Nephron progenitor cell (in vitro differentiated cells): Measurements from ENCODE around the gene DCAF4L1.
A peak's percentile ranks its signal among the peaks of the same experiment; 100 is the strongest.

ENCODE experiments used
- DNase-seq: peaks from one replicate; pipeline ENCODE4 v3.0.0; 2021
- H3K27ac Mint-ChIP-seq: 2 replicates; pipeline ENCODE4 v1.8.0; 2021; ENCODE audit warnings: mild to moderate bottlenecking, moderate library complexity, mixed read lengths
- H3K27me3 Mint-ChIP-seq: 2 replicates; pipeline ENCODE4 v1.8.0; 2021; ENCODE audit warnings: mild to moderate bottlenecking, low read depth, mixed read lengths; ENCODE audit not compliant: poor library complexity
- H3K36me3 Mint-ChIP-seq: 2 replicates; pipeline ENCODE4 v1.8.0; 2021; ENCODE audit warnings: low read depth, mixed read lengths
- H3K4me1 Mint-ChIP-seq: 2 replicates; pipeline ENCODE4 v1.8.0; 2021; ENCODE audit warnings: mixed read lengths
- H3K4me3 Mint-ChIP-seq: 2 replicates; pipeline ENCODE4 v1.8.0; 2021; ENCODE audit warnings: mild to moderate bottlenecking, moderate library complexity, mixed read lengths
- H3K9me3 Mint-ChIP-seq: 2 replicates; pipeline ENCODE4 v1.8.0; 2021; ENCODE audit warnings: mild to moderate bottlenecking, moderate library complexity, mixed read lengths
- CTCF ChIP-seq: fragments of 200-600 bp; sonication (generic); IDR thresholded peaks from 2 replicates; pipeline ENCODE4 v1.5.0; 2021; ENCODE audit warnings: antibody characterized with exemption

Gene DCAF4L1

DNA sequence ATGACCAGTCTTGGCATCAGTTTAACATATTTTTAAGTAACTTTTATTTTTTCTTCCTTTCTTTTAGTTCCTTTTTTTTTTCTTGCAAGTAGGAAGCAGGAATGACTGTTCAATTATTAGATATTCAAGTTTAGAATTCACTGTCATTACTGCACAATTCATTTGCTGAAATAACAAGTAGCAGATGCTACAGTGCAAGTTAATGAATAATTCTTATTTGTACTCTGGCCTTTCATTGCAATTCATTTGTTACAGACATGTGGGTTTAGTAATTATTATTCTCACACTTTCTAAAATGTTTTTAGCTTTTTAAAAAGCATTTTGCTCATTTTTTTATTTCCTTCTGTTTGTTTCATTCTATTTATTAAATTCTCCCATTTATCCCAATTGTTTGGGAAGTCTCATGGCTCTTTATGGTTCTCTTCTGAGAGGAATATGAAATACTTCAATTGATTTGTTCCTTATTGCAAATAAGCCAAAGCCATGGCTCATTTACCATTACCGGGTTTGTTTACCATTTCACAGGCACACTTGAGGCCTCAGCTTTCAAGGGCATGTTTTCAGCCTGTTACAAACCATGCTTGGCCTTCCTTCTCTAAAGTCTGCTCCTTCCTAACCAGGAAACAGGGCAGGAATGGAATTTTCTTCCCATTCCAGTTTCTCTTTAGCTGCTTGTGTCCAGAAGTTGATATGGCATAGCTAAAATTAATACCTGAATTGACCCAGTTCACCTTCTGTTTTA, 4.6 kb upstream of the DCAF4L1 start:
- Mint-ChIP-seq H3K27ac (no peak overlapping the region), H3K9me3 (peaks cover 3% of the 10 kb centered on the region), H3K27me3 (peaks cover 7% of the 10 kb centered on the region), H3K4me3 (no peak overlapping the region), H3K4me1 (no peaks in the 10 kb centered on the region), H3K36me3 (no peaks in the 10 kb centered on the region)
- no peak for DNase-seq
- no peak for TF ChIP-seq CTCF

- H3K27ac Mint-ChIP-seq: no peak overlapping the region
- H3K9me3 Mint-ChIP-seq: no peaks in the 10 kb centered on the region
- H3K4me1 Mint-ChIP-seq: no peaks in the 10 kb centered on the region
- DNase-seq: no peak
- peaks cover 5% of the 10 kb centered on the region for H3K27me3 Mint-ChIP-seq
- H3K4me3 Mint-ChIP-seq: no peak overlapping the region
- no peak for TF ChIP-seq CTCF
- H3K36me3 Mint-ChIP-seq: no peaks in the 10 kb centered on the region
These were observed 3.8 kb upstream of the DCAF4L1 start for GRCh38 chr4:41977709-41978108.

- Mint-ChIP-seq H3K36me3 (no peaks in the 10 kb centered on the region), H3K4me1 (no peaks in the 10 kb centered on the region), H3K27me3 (peaks cover 6% of the 10 kb centered on the region), H3K27ac (no peak overlapping the region), H3K9me3 (no peaks in the 10 kb centered on the region), H3K4me3 (no peak overlapping the region)
- no peak for TF ChIP-seq CTCF
- no peak for DNase-seq
These were observed 1.2 kb downstream of the DCAF4L1 start for GRCh38 chr4:41982716-41983115.

- H3K4me3 Mint-ChIP-seq: no peak overlapping the region
- H3K27me3 Mint-ChIP-seq: peaks cover 8% of the 10 kb centered on the region
- no peaks in the 10 kb centered on the region for H3K9me3 Mint-ChIP-seq
- H3K4me1 Mint-ChIP-seq: peaks cover 11% of the 10 kb centered on the region
- H3K36me3 Mint-ChIP-seq: no peaks in the 10 kb centered on the region
- DNase-seq: no peak
- TF ChIP-seq CTCF: no peak
- no peak overlapping the region for H3K27ac Mint-ChIP-seq
These were observed 3.6 kb downstream of the DCAF4L1 start for GRCh38 chr4:41985151-41985550.

GRCh38 chr4:41989994-41990364, 8.4 kb downstream of the DCAF4L1 start:
- Mint-ChIP-seq H3K4me1 (peaks cover 27% of the 10 kb centered on the region), H3K36me3 (peaks cover 7% of the 10 kb centered on the region), H3K4me3 (peak overlapping the region; percentile 98), H3K27me3 (peaks cover 8% of the 10 kb centered on the region), H3K27ac (peak overlapping the region; percentile 66), H3K9me3 (no peaks in the 10 kb centered on the region)
- no peak for TF ChIP-seq CTCF
- no peak for DNase-seq
